ENCODE measurements around the gene SYNC.

Gene SYNC

DNA sequence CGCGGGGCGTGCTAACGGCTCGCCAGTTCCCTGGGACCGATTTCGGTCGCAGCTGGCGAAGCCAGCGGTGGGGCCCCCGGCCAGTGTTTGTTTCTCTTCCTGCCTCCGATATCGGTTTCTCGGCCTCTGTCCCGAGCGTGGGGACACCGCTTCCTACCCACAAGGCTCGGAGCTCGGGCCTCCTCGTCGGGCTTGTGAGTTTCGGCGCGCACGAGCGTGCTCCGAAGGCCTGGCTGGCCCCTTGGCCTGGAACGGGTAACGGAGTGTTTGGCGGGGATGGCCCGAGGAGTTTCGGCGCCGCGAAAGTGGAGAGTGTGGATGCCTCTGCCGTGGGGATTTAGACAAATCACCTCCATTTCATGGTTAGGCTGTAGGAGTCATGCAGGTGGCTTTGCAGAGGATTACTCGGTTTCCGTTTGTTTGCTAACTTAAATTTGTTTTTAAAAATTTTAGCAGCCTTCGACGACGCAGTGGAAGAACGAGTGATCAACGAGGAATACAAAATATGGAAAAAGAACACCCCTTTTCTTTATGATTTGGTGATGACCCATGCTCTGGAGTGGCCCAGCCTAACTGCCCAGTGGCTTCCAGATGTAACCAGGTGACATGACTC, 51.0 kb downstream of the SYNC start:
- peaks cover 31% of the 10 kb centered on the region for H3K36me3 ChIP-seq (replicated peaks; ENCODE audit: low read depth, low read length)
- peak overlapping the region; percentile 82 for H3K4me3 ChIP-seq (ENCODE audit: low read length)
- H3K27me3 ChIP-seq (ENCODE audit: low read depth, low read length): no peaks in the 10 kb centered on the region
- H4K20me1 ChIP-seq (ENCODE audit: insufficient read depth, low read length): peaks cover 11% of the 10 kb centered on the region; the same call in 1 of the 2 replicates
- peaks cover 23% of the 10 kb centered on the region for H3K4me1 ChIP-seq (ENCODE audit: low read length)
- H3K79me2 ChIP-seq (ENCODE audit: low read length): peaks cover 84% of the 10 kb centered on the region
- peak overlapping the region; percentile 74 for H3K27ac ChIP-seq (ENCODE audit: low read length)
- no peak overlapping the region for H2AFZ ChIP-seq (ENCODE audit: low read depth, low read length)
- H3K9me3 ChIP-seq (ENCODE audit: insufficient read depth, low read length): no peaks in the 10 kb centered on the region
- peak overlapping the region; percentile 91 for H3K9ac ChIP-seq (ENCODE audit: low read length)
- TF ChIP-seq EZH2phosphoT487 (IDR thresholded peaks at IDR 0.05; ENCODE audit: low read depth) (no peak), CTCF (IDR thresholded peaks at IDR 0.05; ENCODE audit: low read depth, low read length) (no peak)
- H3K4me2 ChIP-seq (ENCODE audit: low read length): peak overlapping the region; percentile 73

GRCh38 chr1:32650752-32651460, 51.7 kb downstream of the SYNC start, which contains the start of gene RBBP4:
Gene RBBP4 (plus strand): TSS chr1:32651208. CDS start chr1:32651307, 99 bp downstream.
- Histone ChIP-seq H3K27me3 (ENCODE audit: low read depth, low read length) (no peaks in the 10 kb centered on the region), H3K36me3 (replicated peaks; ENCODE audit: low read depth, low read length) (peaks cover 31% of the 10 kb centered on the region), H2AFZ (ENCODE audit: low read depth, low read length) (peak within 1 kb of the TSS; percentile 1; the same call in 1 of the 2 replicates), H3K9ac (ENCODE audit: low read length) (peak within 1 kb of the TSS; percentile 100), H3K4me1 (ENCODE audit: low read length) (peaks cover 23% of the 10 kb centered on the region), H3K4me3 (ENCODE audit: low read length) (peak within 1 kb of the TSS; percentile 94), H3K27ac (ENCODE audit: low read length) (peak within 1 kb of the TSS; percentile 98), H3K4me2 (ENCODE audit: low read length) (peak within 1 kb of the TSS; percentile 94), H3K79me2 (ENCODE audit: low read length) (peaks cover 79% of the 10 kb centered on the region), H4K20me1 (ENCODE audit: insufficient read depth, low read length) (peaks cover 11% of the 10 kb centered on the region; the same call in 1 of the 2 replicates), H3K9me3 (ENCODE audit: insufficient read depth, low read length) (no peaks in the 10 kb centered on the region)
- TF ChIP-seq CTCF (IDR thresholded peaks at IDR 0.05; ENCODE audit: low read depth, low read length): no peak

DNA sequence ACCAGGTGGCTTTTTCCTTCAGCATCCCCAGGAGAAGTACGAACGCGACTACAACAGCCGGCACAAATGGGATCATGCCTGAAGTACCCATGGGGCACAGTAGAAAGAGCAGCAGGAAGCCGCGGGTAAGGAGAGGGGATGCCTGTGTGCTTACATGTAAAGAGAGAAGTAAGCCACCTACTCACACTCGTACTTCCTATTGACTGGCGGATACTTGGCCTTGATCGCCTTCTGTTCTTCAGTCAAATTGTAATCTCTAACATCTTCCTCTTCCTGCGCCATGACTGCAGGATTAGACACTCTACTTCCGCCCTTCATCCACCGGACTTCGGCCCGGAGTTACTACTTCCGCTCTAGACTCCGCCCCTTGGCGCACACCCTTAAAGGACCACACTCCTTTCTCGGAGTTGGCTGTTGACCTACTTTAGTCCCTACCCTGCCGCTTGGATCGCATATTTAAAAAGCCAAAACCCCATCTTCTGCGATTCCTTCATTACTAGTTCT, 52.3 kb downstream of the SYNC start, which contains the start of gene ZBTB8OS:
Gene ZBTB8OS (minus strand): TSS at position 303 of the 504 bp plus-strand sequence. CDS start 21 bp downstream, at position 282.
- Histone ChIP-seq H3K9me3 (ENCODE audit: insufficient read depth, low read length) (no peaks in the 10 kb centered on the region), H3K79me2 (ENCODE audit: low read length) (peaks cover 79% of the 10 kb centered on the region), H3K4me1 (ENCODE audit: low read length) (peaks cover 23% of the 10 kb centered on the region), H3K27ac (ENCODE audit: low read length) (peak within 1 kb of the TSS; percentile 98), H3K4me2 (ENCODE audit: low read length) (peak within 1 kb of the TSS; percentile 94), H3K36me3 (replicated peaks; ENCODE audit: low read depth, low read length) (peaks cover 25% of the 10 kb centered on the region), H3K9ac (ENCODE audit: low read length) (peak within 1 kb of the TSS; percentile 100), H4K20me1 (ENCODE audit: insufficient read depth, low read length) (peaks cover 5% of the 10 kb centered on the region; the same call in 1 of the 2 replicates), H3K27me3 (ENCODE audit: low read depth, low read length) (no peaks in the 10 kb centered on the region), H2AFZ (ENCODE audit: low read depth, low read length) (peak within 1 kb of the TSS; percentile 1; the same call in 1 of the 2 replicates), H3K4me3 (ENCODE audit: low read length) (peak within 1 kb of the TSS; percentile 94)
- TF ChIP-seq CTCF (IDR thresholded peaks at IDR 0.05; ENCODE audit: low read depth, low read length) (no peak), EZH2phosphoT487 (IDR thresholded peaks at IDR 0.05; ENCODE audit: low read depth) (no peak)

Measured in OCI-LY3 (cell line).